Fibroblast of peridontal ligament (primary cell): ENCODE measurements around the gene EMX2.
"Not testable (repeated sequence)": the region's sequence is repeated elsewhere in the genome, so short reads cannot be mapped to it uniquely, and the experiment has no call there.

Experiments used
- DNase-seq: peaks from one replicate; pipeline ENCODE4 v3.0.0-alpha.2; 2010; ENCODE audit errors: extremely low read depth

Gene EMX2

DNA sequence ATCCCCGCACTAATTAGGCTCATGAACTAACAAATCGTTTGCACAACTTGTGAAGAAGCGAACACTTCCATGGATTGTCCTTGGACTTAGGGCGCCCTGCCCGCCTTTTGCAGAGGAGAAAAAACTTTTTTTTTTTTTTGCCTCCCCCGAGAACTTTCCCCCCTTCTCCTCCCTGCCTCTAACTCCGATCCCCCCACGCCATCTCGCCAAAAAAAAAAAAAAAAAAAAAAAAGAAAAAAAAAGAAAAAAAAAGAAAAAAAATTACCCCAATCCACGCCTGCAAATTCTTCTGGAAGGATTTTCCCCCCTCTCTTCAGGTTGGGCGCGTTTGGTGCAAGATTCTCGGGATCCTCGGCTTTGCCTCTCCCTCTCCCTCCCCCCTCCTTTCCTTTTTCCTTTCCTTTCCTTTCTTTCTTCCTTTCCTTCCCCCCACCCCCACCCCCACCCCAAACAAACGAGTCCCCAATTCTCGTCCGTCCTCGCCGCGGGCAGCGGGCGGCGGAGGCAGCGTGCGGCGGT lies at the start of gene EMX2:
EMX2 (plus strand) TSS at position 41 of the 519 bp plus-strand sequence. CDS start 522 bp downstream, outside the sequence.
- DNase-seq: no peak

DNA sequence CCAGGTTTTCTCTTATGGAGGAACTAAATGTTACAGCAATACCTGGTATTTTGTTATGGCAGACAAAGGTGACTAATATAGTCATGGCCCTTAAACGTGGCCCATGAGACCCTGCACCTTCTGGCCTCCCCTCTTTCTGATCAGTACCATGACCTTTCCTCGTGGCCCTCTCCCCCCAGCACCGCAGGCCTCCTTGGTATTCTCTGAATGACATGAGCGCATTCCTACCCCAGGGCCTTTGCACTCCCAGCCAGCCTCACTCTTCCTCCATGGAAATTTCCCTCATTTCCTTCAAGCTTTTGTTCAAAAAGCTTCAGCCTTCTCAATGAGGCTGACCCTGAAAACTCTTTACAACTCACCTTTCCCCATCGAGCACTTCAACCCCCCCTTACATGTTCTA lies 46.5 kb upstream of the EMX2 start:
- no peak for DNase-seq

DNA sequence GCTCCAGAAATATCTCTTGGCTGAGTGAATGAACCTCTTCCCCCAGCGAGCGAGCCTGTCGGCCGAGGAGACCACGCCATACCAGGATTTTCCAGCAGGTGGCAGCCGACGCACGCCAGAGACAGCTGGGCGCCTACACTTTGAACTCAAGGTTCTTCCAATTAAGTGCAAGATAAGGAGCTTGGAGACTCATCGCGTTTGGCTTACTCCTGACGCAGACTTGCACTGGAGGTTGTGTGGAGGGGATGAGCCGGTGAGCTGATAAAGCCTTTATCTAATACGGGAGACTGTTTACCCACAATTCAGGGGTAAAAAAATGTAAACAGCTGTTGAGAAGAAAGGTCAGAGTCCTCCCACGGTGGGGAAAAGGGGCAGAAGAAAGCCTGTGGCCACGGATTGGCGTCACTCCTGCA lies 45.9 kb upstream of the EMX2 start:
- DNase-seq: peak; percentile 71

- no peak for DNase-seq
Measured at GRCh38 chr10:117497736-117498135, 44.8 kb upstream of the EMX2 start.

DNA sequence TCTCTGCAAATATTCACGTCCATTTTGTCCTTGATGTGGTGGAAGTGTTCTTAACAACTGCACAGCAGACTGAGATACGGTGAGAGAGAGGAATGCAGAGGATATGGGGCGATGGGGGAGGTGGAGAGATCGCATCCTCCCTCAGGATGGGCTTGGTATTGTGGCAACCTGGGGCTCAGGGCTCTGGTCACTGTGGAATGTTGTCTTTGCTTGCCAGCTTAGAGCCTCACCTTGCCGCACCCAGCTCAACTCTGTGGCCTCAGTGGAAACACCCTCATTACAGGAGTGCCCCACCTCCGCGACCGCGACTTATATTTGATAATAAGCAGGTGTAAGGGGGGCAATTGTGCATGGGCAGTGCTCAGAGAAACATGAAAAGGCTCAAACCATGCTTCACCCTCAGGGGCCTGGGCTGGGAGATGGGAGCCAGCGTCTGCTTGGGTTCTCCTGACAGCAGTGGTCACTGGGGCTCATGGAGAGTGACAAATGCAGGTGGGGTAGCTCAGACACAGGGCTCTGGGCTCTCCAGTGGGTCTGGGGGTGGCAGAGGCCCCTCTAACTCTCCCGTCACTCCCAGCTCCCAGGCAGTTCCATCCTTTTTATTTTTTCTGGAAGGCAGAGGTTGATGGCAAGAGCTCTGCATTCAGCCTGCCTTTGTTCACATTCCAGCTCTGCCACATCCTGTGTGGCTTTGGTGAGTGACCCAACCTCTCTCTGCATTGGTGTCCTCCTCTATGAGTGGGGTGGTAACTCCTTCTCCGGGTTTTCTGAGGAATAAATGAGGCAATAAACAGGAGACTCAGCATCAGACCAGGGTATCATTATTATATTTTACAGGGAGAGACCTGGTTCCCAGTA lies 43.1 kb upstream of the EMX2 start:
- DNase-seq: no peak

DNA sequence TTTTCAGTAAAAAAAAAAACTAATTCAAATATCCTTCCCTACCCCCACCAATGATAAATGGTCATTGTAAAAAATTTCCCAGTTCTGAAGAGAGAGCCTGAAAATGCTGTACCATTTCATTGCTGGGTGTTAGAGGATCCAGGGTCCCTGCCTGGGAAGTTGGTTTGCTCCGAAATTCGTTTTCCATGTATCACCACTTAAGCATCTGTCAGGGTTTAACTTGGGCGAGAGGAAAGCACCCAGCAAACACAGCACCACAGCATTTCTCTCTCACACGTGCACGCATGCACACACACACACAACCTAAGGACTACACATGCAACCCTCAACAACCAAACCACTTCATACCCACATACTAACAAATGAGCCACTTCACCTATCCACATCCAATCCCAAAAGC lies 42.1 kb upstream of the EMX2 start:
- DNase-seq: no peak

DNA sequence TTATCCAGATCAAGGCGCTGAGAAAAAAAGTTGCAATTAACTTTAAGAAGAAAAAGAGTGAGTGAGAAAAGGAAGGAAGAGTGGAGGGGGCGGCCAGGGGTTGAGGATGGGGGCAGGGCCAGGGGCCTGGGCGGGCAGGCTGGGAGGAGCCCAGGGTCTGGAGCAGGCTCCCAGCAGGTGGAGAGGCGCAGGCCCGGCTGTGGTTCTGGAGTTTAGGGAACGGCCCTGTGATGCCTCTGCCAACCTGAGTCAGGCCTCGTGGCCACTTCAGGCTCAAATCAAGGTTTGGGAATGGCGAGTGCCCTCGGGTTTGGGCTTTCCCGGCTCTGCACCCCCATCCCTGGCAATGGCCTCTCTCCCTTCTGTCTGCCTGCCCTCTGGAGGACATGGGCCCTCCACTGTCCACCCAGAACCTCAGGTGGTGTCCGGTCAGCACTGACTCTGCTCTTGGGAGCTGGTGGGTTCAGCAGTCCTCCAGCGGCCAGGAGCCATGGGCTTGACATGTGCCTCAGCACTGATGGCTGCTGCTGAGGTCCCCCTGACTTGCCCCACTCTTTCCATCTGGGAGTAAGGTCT lies 41.0 kb upstream of the EMX2 start:
- no peak for DNase-seq

DNA sequence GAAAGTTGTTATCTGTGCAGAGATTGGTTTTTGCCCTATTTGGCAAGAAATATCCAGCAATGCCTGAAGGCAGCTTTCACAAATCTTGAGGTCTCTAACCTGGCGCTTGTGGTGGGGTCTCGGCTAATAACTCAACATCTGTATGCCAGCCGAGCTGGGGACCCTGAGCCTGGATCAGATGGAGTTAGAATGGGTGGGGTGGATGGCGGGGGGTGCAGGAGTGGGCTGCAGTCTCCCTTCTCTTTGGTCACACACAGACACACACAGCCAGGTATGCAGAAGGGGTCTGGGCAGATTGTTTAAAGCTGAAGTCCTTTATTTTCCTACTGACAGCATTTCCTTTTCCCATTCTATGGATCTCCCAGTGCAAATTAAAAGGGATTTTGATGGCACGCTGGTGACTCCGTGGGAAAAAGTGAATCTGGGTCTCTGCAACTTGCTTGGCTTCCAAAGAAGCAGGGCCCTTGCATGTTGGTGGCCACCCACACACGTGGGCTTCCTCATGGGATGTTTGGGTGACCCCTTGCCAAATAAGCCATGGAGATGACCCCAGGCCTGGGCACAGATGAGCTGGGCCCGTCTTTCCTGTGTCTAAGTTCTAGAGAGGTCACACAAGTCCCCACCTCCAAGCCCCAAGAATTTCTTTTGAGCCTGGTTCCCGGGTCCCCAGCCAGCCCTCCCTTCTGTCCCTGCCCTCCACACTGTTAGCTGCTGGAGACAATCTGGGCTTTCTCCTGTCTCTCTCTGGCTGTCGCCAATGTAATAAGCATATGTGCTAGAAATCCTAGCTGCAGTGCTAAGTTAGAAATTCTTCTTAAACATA lies 39.9 kb upstream of the EMX2 start:
- DNase-seq: no peak

GRCh38 chr10:117503244-117504205 lies 39.0 kb upstream of the EMX2 start:
- no peak for DNase-seq

GRCh38 chr10:117504562-117504961 lies 38.0 kb upstream of the EMX2 start:
- DNase-seq: no peak

DNA sequence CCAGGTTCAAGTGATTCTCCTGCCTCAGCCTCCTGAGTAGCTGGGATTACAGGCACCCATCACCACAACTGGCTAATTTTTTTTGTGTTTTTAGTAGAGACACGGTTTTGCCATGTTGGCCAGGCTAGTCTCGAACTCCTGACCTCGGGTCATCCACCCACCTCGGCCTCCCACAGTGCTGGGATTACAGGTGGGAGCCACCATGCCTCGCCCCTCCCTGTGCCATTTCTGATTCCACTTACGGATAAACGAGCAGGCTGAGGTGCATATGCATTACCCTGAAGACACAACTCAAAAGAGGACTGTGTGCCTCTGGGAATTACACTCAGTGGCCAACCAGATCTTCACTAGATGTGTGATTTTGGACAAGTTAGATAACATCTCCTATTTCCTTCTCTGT lies 35.5 kb upstream of the EMX2 start:
- not testable (repeated sequence) for DNase-seq

GRCh38 chr10:117509573-117509972 lies 33.0 kb upstream of the EMX2 start:
- DNase-seq: no peak

GRCh38 chr10:117511601-117512390 lies 30.8 kb upstream of the EMX2 start:
- no peak for DNase-seq

DNA sequence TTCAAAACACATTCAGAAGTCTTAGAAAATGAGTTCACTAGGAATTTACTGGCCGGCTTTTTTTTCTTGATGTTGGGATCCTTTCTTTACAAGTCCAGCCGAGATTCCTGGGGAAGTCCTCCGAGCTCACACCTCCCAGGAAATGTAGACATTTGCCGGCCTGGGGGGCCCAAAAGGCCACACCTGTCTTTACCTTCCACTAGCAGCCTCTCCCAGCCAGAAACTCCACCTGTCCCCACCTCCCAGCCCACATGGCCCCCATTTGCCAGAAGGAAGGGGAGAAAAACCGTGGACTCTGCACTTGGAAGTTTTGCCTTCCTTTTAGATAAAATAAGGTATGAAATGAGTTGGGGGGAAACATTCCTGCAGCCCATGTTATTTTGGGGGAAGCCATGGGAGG lies 27.6 kb upstream of the EMX2 start:
- no peak for DNase-seq

GRCh38 chr10:117516681-117517080 lies 25.9 kb upstream of the EMX2 start:
- no peak for DNase-seq

- no peak for DNase-seq
Measured at GRCh38 chr10:117518246-117518645, 24.3 kb upstream of the EMX2 start.

DNA sequence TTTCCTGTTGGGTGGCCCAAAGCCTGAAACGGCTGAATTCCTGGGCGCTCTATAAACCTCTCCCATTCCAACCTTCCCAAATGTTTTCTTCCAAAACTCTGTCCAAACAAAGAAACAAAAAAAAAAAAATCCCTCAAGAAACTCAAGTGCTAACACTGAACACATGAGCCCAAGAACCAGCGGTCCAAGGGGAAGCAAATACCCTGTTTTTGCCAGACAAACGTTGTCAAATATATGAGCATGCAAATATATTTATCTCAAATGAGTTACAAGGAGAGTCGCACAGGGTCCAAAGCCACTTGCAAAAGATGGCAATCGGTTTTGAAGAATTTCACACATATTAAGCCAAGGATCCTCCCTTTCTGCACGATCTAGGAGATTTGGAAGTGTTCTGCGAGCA lies 23.3 kb upstream of the EMX2 start:
- DNase-seq: no peak

DNA sequence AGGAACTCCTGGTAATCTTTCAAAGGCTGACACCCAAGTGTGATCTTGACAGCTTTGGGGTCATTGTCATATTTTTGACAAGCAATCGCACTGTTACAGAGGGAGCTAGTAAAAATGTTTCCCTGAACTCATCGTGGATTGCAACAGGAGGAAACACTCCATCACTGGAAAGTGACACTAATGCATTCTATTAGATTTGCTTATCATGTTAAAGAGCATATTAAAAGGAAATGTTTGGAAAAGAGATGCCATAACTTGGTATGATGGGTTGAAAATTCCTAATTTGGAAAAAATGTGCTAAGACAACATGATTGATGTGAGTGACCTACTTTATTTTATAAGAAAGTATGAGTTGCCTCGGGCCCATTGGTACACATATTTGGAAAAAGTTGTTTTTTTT lies 22.7 kb upstream of the EMX2 start:
- no peak for DNase-seq

DNA sequence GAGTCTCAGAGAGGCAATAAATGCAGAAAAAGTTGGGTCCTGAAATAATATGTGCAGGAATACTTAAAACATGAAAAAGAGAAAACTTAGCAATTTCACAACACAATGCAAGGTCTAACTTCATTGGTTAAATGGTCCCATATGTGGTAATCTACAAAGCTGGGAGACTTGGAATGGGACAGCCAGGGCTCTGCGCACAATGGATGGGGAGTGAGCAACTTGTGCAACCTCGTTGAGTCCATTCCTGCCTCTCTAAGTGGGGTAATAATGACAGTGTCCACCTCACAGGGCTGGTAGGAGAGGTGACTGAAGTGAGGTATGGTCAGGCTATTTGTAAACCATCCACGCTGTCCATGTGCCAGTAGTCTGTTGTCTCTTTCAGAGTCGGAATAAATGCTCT lies 11.8 kb upstream of the EMX2 start:
- no peak for DNase-seq

DNA sequence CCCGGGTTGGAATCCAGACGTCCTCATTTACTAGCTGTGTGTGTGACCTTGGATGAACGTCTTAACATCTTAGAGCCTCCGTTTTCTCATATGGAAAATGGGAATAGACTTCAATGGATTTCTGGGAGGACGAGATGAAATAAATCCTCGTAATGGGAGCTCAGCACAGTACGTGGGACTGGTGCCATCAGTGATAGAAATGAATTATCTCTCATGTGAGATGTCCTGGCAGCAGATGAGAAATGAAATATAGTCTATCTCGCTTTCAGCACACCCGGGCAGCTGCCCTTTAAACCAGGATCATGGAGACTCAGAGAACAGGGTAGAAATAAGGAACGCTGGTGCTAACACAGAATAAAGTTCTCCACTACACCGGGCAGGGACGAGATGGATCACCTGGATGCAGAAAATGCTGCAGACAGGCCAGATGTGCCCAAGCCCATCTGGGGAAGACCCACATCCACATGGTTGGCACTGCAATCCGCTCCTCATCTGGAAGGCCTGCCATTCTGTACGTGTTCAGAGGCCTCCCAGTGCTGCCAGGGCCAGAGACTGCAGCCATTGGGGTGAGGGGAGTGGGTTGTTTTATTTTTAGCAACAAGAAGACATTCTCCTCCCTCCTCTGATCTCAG lies 11.1 kb upstream of the EMX2 start:
- no peak for DNase-seq
